ENCODE data around the gene MCMBP.

Gene MCMBP

GRCh38 chr10:119781498-119781897 lies 91.1 kb downstream of the MCMBP start:
- DNase-seq = no peak

DNA sequence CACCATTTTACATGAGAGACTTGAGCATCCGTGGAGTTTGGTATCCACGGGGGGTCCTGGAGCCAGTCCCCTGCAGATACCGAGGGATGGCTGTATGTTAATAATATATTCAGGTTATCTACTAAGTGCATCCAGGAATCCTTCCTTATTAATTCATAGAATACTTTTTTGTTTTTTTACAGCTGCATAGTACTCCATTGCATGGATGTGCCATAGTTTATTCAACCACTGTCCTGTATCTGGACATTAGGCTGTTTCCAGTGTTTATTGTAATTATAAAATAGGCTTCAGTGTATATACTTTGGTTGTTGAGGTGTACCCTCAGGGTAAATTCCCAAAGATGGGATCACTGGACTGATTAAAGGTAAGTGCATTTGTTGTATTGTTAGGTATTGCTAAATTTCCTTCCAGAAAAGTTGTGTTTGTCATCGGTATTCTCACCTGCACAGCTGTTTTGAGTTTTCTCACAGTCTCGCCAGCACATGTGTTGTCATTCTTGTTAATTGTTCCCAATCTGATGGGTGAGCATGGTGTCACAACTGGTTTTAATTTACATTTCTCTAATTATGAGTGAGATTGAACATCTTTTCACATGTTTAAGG lies 91.7 kb downstream of the MCMBP start:
- DNase-seq = no peak
